PC-3 (cell line): Measurements from ENCODE around the gene SIRPG.

ENCODE experiments used
- EZH2phosphoT487 ChIP-seq: fragments of 300-600 bp; sonication (generic); IDR thresholded peaks from 2 replicates; pipeline ENCODE4 v1.6.1; 2018; ENCODE audit warnings: mild to moderate bottlenecking, antibody characterized with exemption, low read length, borderline replicate concordance
- TF ChIP-seq, protein P1 (sequence below): fragments of 300-600 bp; sonication (generic); conservative IDR thresholded peaks from 2 replicates; pipeline ENCODE4 v1.5.1; 2017; ENCODE audit warnings: antibody characterized with exemption, low read depth, mild to moderate bottlenecking, low read length

DNA sequence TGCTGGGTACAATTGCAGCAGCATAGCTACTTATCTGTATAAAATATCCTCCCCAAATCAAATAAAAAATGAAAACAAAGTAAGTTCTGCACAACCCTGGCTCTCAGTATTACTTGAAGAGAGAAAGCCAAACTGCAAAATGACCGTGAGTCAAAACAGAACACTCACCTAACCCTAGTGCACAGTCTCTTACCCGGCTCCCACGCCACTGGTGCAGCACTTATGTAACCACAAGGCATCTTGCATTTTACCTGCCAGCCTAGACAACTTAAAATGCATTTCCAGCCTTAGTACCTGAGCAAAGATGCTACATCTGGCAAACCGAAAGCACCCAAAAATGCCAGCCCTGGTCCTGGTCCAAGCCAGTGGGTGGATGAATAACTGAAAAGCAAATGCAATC lies 25.4 kb downstream of the SIRPG start:
- TF ChIP-seq, protein P1, sequence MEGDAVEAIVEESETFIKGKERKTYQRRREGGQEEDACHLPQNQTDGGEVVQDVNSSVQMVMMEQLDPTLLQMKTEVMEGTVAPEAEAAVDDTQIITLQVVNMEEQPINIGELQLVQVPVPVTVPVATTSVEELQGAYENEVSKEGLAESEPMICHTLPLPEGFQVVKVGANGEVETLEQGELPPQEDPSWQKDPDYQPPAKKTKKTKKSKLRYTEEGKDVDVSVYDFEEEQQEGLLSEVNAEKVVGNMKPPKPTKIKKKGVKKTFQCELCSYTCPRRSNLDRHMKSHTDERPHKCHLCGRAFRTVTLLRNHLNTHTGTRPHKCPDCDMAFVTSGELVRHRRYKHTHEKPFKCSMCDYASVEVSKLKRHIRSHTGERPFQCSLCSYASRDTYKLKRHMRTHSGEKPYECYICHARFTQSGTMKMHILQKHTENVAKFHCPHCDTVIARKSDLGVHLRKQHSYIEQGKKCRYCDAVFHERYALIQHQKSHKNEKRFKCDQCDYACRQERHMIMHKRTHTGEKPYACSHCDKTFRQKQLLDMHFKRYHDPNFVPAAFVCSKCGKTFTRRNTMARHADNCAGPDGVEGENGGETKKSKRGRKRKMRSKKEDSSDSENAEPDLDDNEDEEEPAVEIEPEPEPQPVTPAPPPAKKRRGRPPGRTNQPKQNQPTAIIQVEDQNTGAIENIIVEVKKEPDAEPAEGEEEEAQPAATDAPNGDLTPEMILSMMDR = no peak
- no peak for TF ChIP-seq EZH2phosphoT487
